Spleen (tissue), 7 donors: ENCODE data around the gene DSG3.

Source experiments
- POLR2A ChIP-seq, 3 donors: fragments of 450-650 bp; IDR thresholded peaks; one replicate each; pipeline ENCODE4 v1.5.1; 2017; ENCODE audit warnings: antibody characterized with exemption in 3 of 3, mild to moderate bottlenecking in 1 of 3
- POLR2AphosphoS5 ChIP-seq, 3 donors: sonication (generic); formaldehyde crosslinking; IDR thresholded peaks; one replicate each; pipeline ENCODE4 v1.5.1; 2017; ENCODE audit warnings: antibody characterized with exemption in 3 of 3
- TF ChIP-seq, protein P1 (sequence below), 11 experiments: fragments of 200-600 bp in 7 of 11; fragments of 450-650 bp in 4 of 11; sonication (generic) in 4 of 11; IDR thresholded peaks in 8 of 11; conservative IDR thresholded peaks in 3 of 11; 1 replicate in 7 of 11; 2 replicates in 4 of 11; pipeline versions ENCODE4 v1.4.0 to v1.8.0; 2016 to 2021; ENCODE audit warnings: antibody characterized with exemption in 11 of 11, inconsistent platforms in 4 of 11, mild to moderate bottlenecking in 1 of 11
- donor health status: DM: no; HTN: no; CAD: no; lungs with moderate emphysema.
- donor health status: DM: no; HTN: no; CAD: no.
- donor health status: DM: no; HTN: no; CAD: no.

DNA sequence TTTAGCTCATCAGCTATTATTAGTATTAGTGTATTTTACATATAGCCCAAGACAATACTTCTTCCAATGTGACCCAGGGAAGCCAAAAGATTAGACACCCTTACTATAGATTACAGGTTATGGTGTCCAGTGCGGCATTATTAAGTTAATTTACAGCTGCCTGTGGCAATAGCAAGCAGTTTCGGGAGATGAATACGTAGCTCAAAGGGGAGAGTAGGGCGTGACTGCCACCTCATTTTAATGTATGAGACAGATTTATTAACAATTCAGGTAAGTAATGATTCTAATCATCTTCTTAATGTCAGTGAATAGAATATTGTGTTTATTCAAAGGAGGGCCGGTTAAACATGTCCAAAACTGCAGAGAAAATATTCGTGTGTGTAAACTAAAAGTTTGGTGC lies 6.8 kb upstream of the DSG3 start:
- TF ChIP-seq, protein P1, sequence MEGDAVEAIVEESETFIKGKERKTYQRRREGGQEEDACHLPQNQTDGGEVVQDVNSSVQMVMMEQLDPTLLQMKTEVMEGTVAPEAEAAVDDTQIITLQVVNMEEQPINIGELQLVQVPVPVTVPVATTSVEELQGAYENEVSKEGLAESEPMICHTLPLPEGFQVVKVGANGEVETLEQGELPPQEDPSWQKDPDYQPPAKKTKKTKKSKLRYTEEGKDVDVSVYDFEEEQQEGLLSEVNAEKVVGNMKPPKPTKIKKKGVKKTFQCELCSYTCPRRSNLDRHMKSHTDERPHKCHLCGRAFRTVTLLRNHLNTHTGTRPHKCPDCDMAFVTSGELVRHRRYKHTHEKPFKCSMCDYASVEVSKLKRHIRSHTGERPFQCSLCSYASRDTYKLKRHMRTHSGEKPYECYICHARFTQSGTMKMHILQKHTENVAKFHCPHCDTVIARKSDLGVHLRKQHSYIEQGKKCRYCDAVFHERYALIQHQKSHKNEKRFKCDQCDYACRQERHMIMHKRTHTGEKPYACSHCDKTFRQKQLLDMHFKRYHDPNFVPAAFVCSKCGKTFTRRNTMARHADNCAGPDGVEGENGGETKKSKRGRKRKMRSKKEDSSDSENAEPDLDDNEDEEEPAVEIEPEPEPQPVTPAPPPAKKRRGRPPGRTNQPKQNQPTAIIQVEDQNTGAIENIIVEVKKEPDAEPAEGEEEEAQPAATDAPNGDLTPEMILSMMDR (IDR thresholded peaks at IDR 0.05 in 8 of 11, conservative IDR thresholded peaks at IDR 0.05 in 3 of 11), result no peak
- TF ChIP-seq POLR2A (IDR thresholded peaks at IDR 0.05), result no peak
- TF ChIP-seq POLR2AphosphoS5 (IDR thresholded peaks at IDR 0.05), result no peak
